SJSA1 (cell line): Measurements from ENCODE around the gene NPAS2. TPM values are rescaled to one million over a fixed set of nuclear protein-coding genes. Genes with fewer than 3 reads are reported as not detected.

Experiments
- DNase-seq, 2 experiments: peaks; one replicate each; pipeline ENCODE4 v3.0.0-alpha.2; 2015 to 2020; ENCODE audit warnings: low spot score in 2 of 2, low read depth in 1 of 2
- H3K27ac ChIP-seq: fragments of 250-450 bp; sonication (Bioruptor Pico); 2 replicates; pipeline ENCODE4 v1.5.1; 2020; ENCODE audit warnings: mild to moderate bottlenecking, moderate library complexity
- H3K27me3 ChIP-seq: fragments of 250-450 bp; sonication (Bioruptor Pico); replicated peaks from 2 replicates; pipeline ENCODE4 v1.5.1; 2020; ENCODE audit warnings: mild to moderate bottlenecking, moderate library complexity
- H3K36me3 ChIP-seq: fragments of 250-450 bp; sonication (Bioruptor Pico); 2 replicates; pipeline ENCODE4 v1.5.1; 2020; ENCODE audit warnings: mild to moderate bottlenecking
- H3K4me1 ChIP-seq: fragments of 250-450 bp; sonication (Bioruptor Pico); replicated peaks from 2 replicates; pipeline ENCODE4 v1.6.1; 2021; ENCODE audit warnings: mild to moderate bottlenecking
- H3K4me3 ChIP-seq: fragments of 250-450 bp; sonication (Bioruptor Pico); 2 replicates; pipeline ENCODE4 v1.5.1; 2020; ENCODE audit warnings: mild to moderate bottlenecking
- H3K9me3 ChIP-seq: fragments of 250-450 bp; sonication (Bioruptor Pico); replicated peaks from 2 replicates; pipeline ENCODE4 v1.5.1; 2020; ENCODE audit warnings: mild to moderate bottlenecking
- total RNA-seq: library from RNA; depleted of rRNA; stranded (reverse); fragments of >200 nt; shearing (Covaris generic); gene quantifications from 2 replicates; pipeline ENCODE4 v1.2.3, GENCODE V29; 2014; rRNA removed

The NPAS2 gene, protein sequence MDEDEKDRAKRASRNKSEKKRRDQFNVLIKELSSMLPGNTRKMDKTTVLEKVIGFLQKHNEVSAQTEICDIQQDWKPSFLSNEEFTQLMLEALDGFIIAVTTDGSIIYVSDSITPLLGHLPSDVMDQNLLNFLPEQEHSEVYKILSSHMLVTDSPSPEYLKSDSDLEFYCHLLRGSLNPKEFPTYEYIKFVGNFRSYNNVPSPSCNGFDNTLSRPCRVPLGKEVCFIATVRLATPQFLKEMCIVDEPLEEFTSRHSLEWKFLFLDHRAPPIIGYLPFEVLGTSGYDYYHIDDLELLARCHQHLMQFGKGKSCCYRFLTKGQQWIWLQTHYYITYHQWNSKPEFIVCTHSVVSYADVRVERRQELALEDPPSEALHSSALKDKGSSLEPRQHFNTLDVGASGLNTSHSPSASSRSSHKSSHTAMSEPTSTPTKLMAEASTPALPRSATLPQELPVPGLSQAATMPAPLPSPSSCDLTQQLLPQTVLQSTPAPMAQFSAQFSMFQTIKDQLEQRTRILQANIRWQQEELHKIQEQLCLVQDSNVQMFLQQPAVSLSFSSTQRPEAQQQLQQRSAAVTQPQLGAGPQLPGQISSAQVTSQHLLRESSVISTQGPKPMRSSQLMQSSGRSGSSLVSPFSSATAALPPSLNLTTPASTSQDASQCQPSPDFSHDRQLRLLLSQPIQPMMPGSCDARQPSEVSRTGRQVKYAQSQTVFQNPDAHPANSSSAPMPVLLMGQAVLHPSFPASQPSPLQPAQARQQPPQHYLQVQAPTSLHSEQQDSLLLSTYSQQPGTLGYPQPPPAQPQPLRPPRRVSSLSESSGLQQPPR
- 0.91 and 4.0 TPM in 2 replicates for total RNA-seq

DNA sequence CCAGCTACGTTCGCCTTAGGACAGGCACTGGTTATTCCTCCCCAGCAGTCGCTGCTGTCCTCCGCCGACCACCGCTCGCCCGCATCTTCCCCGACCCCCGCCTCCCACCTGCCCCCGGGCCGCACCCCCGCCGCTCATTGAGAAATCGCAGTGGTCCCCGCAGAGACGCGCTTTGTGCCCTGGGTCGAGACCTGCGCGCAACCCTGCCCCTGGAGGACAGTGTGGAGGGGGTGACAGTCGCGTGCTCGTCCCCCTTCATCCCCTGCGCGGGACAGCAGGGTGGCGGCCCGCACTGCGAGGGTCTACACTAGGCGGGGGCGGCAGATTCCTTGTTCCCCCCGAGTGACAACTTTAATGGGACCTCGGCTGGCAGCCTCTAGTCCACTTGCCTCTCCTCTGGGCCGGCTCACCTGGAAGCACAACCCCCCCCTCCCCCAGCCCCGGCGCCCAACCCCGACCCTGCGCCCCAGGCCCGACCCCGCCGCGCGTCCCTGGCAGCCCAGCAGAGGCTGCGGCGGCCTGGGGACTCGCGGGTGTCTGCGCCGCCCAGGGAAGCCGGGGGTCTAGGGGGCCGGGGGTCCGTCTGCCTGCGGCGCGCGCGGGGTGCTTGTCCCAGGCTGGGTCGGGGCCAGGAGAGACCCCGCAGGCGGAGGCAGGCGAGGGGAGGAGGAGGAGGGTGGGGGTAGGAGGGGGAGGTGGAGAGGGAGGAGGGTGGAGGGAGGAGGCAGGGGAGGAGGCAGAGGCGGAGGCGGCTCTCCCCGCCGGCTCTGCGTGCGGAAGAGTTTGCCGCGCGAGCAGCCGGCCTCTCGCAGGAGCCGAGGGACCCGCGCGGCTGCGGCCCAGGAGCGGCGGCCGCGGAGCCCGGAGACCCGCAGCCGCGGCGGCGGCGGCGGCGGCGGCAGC is at the start of gene NPAS2:
Gene NPAS2, plus strand, starts transcription at position 770 of the 903 bp plus-strand sequence. CDS start 84,616 bp downstream, outside the sequence.
- H3K27me3 ChIP-seq = no peaks in the 10 kb centered on the region
- peaks cover 24% of the 10 kb centered on the region for H3K4me1 ChIP-seq
- no peaks in the 10 kb centered on the region for H3K36me3 ChIP-seq
- no peaks in the 10 kb centered on the region for H3K9me3 ChIP-seq
- H3K4me3 ChIP-seq = peak within 1 kb of the TSS; percentile 53
- no peak within 1 kb of the TSS for H3K27ac ChIP-seq
- DNase-seq = peak; percentile 6 to 56

DNA sequence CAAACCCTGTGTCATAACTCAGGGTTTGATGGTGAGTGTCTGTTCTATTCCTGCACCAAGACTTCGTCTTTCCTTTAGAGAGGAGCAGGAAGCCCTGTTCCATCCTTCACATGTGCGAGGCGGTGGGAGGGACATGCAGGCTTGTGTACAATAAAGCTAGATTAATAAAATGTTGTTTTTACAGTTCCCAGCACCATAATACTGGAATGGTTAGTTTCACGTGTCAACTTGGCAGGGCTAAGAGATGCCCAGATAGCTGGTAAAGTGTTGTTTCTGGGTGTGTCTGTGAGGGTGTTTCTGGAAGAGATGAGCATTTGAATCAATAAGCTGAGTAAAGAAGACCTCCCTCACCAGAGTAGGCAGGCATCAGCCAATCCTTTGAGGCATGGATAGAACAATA is 48.8 kb upstream of the NPAS2 start:
- Histone ChIP-seq H3K27ac (no peak overlapping the region), H3K4me3 (no peak overlapping the region), H3K27me3 (no peaks in the 10 kb centered on the region), H3K36me3 (no peaks in the 10 kb centered on the region), H3K9me3 (no peaks in the 10 kb centered on the region; the same call in 1 of the 2 replicates), H3K4me1 (peaks cover 28% of the 10 kb centered on the region)
- no peak for DNase-seq

DNA sequence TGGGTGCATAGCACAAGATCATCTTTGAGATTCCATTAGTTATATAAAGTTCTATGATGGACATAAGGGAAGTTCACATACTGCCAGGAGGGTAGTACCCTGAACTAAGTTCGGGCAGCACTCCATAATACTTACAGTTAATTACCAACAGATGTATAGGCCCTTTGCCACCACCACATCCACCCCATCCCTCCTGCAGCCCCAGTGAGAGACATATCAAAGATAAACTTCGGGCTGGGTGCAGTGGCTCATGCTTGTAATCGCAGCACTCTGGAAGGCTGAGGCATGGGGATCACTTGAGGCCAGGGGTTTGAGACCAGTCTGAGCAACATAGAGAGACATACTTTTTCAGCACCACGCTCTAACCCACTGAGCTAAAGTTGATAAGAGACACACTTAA is 46.4 kb upstream of the NPAS2 start:
- no peak overlapping the region for H3K27ac ChIP-seq

GRCh38 chr2:100776445-100776844 is 43.5 kb upstream of the NPAS2 start:
- H3K9me3 ChIP-seq = no peaks in the 10 kb centered on the region; the same call in 1 of the 2 replicates
- H3K4me1 ChIP-seq = 0 out of 2 replicates have a peak, but pooled peaks cover 6% of the 10 kb centered on the region
- no peak for DNase-seq
- no peaks in the 10 kb centered on the region for H3K27me3 ChIP-seq
- no peak overlapping the region for H3K4me3 ChIP-seq
- no peaks in the 10 kb centered on the region for H3K36me3 ChIP-seq
- no peak overlapping the region for H3K27ac ChIP-seq

More for the DNA sequence above, 46.4 kb upstream of the NPAS2 start:
- no peaks in the 10 kb centered on the region; the same call in 1 of the 2 replicates for H3K9me3 ChIP-seq
- no peaks in the 10 kb centered on the region for H3K36me3 ChIP-seq
- H3K4me3 ChIP-seq = no peak overlapping the region
- no peaks in the 10 kb centered on the region for H3K27me3 ChIP-seq
- DNase-seq = no peak
- H3K4me1 ChIP-seq = 0 out of 2 replicates have a peak, but pooled peaks cover 6% of the 10 kb centered on the region

DNA sequence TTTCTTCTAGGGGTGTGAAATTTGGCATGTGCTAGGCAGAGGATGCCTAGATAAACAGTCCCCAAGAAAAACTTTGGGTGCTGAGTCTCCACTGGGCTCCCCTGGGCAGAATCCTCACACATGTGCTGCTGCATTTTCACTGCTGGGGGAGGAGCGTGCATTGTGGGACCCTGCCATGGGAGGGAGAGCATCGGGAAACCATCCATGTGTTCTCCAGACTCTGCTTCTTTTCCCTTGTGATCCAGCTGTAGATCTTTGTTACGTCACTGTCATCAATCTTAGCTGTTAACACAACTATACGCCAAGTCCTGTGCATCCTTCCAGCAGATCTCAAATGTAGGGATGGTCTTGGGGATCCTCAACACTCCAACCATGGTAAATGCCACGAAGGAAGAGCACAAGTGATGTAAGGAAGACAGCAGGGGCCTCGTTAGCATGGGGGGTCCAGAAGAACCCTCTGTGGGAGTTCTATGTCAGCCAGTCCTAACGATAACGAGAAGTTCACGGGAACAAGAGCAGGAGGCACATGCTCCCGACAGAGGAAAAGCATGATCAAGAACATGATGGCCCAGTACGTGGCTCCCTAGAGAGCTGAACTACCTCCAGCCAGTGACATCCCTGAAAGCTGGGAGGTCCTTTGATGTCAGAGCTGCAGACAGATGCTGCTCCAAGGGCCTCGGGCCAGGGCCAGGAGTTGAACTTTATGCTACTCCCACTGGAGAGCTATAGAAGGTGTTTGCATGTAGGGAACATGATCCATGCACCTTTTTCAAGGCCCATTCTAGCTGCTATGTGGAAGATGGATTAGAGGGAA is 41.1 kb upstream of the NPAS2 start:
- Histone ChIP-seq H3K4me3 (no peak overlapping the region), H3K27ac (no peak overlapping the region), H3K27me3 (no peaks in the 10 kb centered on the region), H3K36me3 (no peaks in the 10 kb centered on the region), H3K9me3 (no peaks in the 10 kb centered on the region), H3K4me1 (no peaks in the 10 kb centered on the region)
- no peak for DNase-seq

DNA sequence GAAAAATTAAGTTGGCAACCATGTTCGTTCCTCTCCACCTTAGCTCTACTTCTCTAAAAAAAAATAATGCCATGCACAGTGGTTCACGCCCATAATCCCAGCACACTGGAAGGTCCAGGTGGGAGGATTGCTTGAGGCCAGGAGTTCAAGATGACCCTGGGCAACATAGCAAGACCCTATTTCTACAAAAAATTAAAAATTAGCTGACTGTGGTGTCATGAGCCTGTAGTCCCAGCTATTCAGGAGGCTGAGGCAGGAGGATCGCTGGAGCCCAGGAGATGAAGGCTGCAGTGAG is 40.1 kb upstream of the NPAS2 start:
- Histone ChIP-seq H3K36me3 (no peaks in the 10 kb centered on the region), H3K27me3 (no peaks in the 10 kb centered on the region), H3K4me1 (no peaks in the 10 kb centered on the region), H3K27ac (no peak overlapping the region), H3K9me3 (no peaks in the 10 kb centered on the region), H3K4me3 (no peak overlapping the region)
- DNase-seq = no peak

DNA sequence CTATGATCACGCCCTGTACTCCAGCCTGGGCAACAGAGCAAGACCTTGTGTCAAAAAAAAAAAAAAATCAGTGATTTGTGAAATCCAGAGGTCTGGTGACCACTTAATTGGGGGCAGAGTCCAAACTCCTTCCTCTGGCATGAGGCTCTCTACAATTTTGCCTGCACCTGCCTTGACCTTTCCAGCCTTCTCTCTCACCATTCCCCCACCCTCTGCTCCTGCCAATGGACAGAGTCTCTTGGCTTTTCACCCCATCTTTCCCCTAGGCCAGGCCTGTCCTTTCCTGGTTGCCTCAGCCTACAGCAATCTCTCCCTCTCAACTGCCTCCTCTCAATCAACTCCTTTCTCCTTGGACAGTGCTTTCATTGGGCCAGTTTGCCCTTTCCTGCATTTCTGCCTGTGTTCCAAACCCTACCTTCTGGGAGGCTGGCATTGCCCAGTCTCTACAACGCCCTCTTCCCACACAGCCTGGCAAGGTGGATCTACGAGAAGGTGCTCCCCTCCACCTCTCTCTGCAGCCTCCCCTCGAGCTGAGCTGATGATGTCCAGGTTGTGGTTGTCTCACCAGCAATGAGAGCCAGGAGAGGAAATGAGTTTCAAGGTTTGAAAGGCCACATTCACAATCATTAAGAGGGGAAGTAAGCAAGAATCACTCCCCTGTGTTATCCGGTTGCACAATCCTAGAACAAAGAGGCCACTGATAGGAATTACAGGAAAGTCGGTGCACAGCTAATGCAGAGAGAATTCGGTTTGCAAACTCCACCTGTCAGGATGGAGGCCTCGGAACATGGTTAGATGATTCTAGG is 39.5 kb upstream of the NPAS2 start:
- no peaks in the 10 kb centered on the region for H3K27me3 ChIP-seq
- H3K36me3 ChIP-seq = no peaks in the 10 kb centered on the region
- H3K4me1 ChIP-seq = no peaks in the 10 kb centered on the region
- no peak overlapping the region for H3K4me3 ChIP-seq
- DNase-seq = no peak
- no peak overlapping the region for H3K27ac ChIP-seq
- no peaks in the 10 kb centered on the region for H3K9me3 ChIP-seq

GRCh38 chr2:100781009-100781325 is 39.0 kb upstream of the NPAS2 start:
- Histone ChIP-seq H3K36me3 (no peaks in the 10 kb centered on the region), H3K27ac (no peak overlapping the region), H3K9me3 (0 out of 2 replicates have a peak, but pooled peaks cover 2% of the 10 kb centered on the region), H3K27me3 (no peaks in the 10 kb centered on the region), H3K4me3 (no peak overlapping the region), H3K4me1 (peaks cover 5% of the 10 kb centered on the region)
- DNase-seq = no peak

DNA sequence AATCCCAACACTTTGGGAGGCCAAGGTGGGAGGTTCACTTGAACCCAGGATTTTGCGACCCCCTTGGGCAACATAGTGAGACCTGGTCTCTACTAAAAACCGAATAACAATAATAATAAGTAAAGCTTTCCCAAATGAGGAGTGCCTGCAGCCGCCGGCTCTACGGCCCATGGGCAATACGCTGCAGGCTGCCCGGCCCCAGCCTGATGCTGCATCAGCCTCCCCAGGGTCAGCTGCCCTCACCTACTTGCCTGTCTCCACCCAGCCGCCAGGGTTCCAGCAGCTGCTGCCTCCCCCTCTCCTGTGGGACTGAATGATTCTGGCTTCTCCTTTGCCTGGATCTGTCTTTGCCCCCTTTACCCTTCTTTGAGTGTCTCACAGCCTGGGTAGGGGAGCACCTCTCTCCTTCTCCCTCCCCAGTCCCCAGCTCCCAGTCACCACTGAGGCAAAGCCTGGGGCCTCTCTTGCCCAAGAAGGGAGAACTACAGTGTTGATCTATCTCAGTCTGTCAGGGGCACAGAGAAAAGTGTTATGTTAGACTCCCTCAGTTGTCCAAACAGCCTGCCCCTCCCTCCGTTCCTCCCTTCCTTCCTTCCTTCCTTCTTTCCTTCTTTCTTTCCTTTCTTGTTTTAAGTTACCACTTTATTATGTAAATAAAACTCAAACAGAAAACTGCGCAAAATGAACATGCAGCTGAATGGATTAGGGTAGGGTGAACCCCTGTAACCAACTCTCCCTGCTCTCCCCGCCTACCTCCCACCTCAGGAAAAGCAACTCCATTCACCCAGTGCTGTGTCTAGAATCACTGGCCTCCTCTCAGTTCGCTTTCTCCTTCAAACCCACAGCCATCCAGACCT is 38.2 kb upstream of the NPAS2 start:
- no peak overlapping the region for H3K27ac ChIP-seq
- H3K27me3 ChIP-seq = no peaks in the 10 kb centered on the region
- H3K4me1 ChIP-seq = peaks cover 13% of the 10 kb centered on the region
- H3K36me3 ChIP-seq = no peaks in the 10 kb centered on the region
- H3K4me3 ChIP-seq = no peak overlapping the region
- 0 out of 2 replicates have a peak, but pooled peaks cover 2% of the 10 kb centered on the region for H3K9me3 ChIP-seq
- DNase-seq = no peak

DNA sequence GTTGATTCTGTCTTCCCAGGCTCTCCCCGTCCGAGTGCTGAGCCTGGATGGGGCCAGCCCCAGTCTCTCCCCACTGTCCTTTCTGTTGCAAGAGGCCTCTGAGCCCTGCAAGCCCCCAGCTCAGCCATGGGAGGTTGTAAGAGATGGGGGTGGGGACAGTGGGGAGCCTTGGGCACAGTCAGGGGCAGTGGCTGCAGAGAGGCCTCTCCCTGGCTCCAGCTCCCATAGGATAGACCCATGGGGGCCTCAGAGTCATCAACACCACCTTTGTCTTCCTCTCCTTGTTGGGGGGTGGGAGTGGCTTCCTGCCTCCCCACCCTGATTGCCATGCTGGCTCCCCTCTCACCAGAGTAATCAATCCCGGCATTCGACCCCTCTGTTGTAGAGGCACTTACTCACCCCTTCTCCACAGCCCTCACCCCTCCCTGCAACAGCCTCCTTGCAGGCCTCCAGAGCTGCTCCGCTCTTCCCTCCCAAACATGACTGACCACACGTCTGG is 37.5 kb upstream of the NPAS2 start:
- no peak overlapping the region for H3K4me3 ChIP-seq
- 0 out of 2 replicates have a peak, but pooled peaks cover 2% of the 10 kb centered on the region for H3K9me3 ChIP-seq
- H3K36me3 ChIP-seq = no peaks in the 10 kb centered on the region
- peaks cover 15% of the 10 kb centered on the region for H3K4me1 ChIP-seq
- H3K27ac ChIP-seq = no peak overlapping the region
- DNase-seq = no peak
- no peaks in the 10 kb centered on the region for H3K27me3 ChIP-seq

DNA sequence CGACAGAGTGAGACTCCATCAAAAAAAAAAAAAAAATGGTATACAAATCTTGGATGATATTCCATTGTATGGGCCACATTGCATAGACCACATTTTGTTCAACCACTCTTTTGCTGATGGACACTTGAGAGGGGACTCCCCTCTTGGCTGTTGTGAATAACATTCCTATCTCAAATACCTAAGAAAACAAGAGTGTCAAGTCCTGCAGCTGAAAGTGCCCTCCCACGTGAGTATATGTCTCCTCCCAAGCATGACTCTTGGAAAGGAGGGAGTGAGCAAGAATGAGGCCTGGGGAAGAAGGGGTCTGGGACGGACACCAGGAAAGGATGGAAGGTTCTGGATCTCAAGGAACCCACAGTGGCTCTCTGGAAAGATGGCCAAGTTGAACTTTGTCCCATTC is 36.0 kb upstream of the NPAS2 start:
- Histone ChIP-seq H3K4me1 (peaks cover 15% of the 10 kb centered on the region), H3K9me3 (0 out of 2 replicates have a peak, but pooled peaks cover 2% of the 10 kb centered on the region), H3K27me3 (no peaks in the 10 kb centered on the region), H3K36me3 (no peaks in the 10 kb centered on the region), H3K4me3 (no peak overlapping the region), H3K27ac (no peak overlapping the region)
- no peak for DNase-seq
